HL-60 (cell line): ENCODE results near the gene C2orf42.
"Not testable (repeated sequence)": the region's sequence is repeated elsewhere in the genome, so short reads cannot be mapped to it uniquely, and the experiment has no call there.

ENCODE experiments used
- CTCF ChIP-seq: IDR thresholded peaks from one replicate; pipeline ENCODE4 v1.5.1; 2011; ENCODE audit warnings: low read length, control low read depth, inconsistent platforms; ENCODE audit not compliant: insufficient read depth
- GABPA ChIP-seq: IDR thresholded peaks from 2 replicates; pipeline ENCODE4 v1.6.1; 2012; ENCODE audit warnings: low read depth
- POLR2AphosphoS5 ChIP-seq: IDR thresholded peaks from 2 replicates; pipeline ENCODE4 v1.6.1; 2012; ENCODE audit warnings: low read depth
- REST ChIP-seq: IDR thresholded peaks from 2 replicates; pipeline ENCODE4 v1.6.1; 2012; ENCODE audit warnings: low read depth; ENCODE audit not compliant: insufficient replicate concordance

DNA sequence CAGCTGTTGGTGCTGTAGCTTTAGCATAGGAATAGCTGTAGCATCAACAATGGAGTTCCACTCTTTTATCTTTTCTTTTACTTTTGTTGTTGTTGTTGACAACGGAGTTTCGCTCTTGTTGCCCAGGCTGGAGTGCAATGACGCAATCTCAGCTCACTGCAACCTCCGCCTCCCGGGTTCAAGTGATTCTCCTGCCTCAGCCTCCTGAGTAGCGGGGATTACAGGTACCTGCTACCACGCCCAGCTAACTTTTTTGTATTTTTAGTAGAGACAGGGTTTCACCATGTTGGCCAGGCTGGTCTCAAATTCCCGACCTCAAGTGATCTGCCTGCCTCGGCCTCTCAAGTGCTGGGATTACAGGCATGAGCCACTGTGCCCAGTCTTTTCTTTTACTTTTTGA, 3.6 kb downstream of the C2orf42 start:
- not testable (repeated sequence) for TF ChIP-seq CTCF, GABPA, REST, POLR2AphosphoS5
